WERI-Rb-1 (cell line): Measurements from ENCODE around the gene LNX1.

Source experiments
- DNase-seq: peaks from one replicate; pipeline ENCODE4 v3.0.0-alpha.2; 2020
- H3K27ac ChIP-seq: fragments of 250-450 bp; sonication (Bioruptor Pico); 2 replicates; pipeline ENCODE4 v1.5.1; 2020; ENCODE audit warnings: mild to moderate bottlenecking, moderate library complexity
- H3K27me3 ChIP-seq: fragments of 250-450 bp; sonication (Bioruptor Pico); 2 replicates; pipeline ENCODE4 v1.5.1; 2021; ENCODE audit warnings: mild to moderate bottlenecking, low read depth, moderate library complexity; ENCODE audit not compliant: insufficient read depth, severe bottlenecking
- H3K36me3 ChIP-seq: fragments of 250-450 bp; sonication (Bioruptor Pico); 2 replicates; pipeline ENCODE4 v1.5.1; 2020; ENCODE audit warnings: mild to moderate bottlenecking, moderate library complexity
- H3K4me3 ChIP-seq: 2 replicates; pipeline ENCODE4 v1.5.1; 2011; ENCODE audit warnings: low read depth, mild to moderate bottlenecking, control low read depth, low read length
- H3K9me3 ChIP-seq: fragments of 250-450 bp; sonication (Bioruptor Pico); 2 replicates; pipeline ENCODE4 v1.5.1; 2021; ENCODE audit warnings: mild to moderate bottlenecking, moderate library complexity; ENCODE audit not compliant: severe bottlenecking
- CTCF ChIP-seq: IDR thresholded peaks from 2 replicates; pipeline ENCODE4 v1.5.1; 2011; ENCODE audit warnings: low read depth, mild to moderate bottlenecking, control low read depth, inconsistent platforms, low read length

The LNX1 gene

GRCh38 chr4:53532521-53532920, 58.8 kb downstream of the LNX1 start:
- no peak for TF ChIP-seq CTCF
- Histone ChIP-seq H3K27ac (no peak overlapping the region), H3K4me3 (no peak overlapping the region), H3K36me3 (no peaks in the 10 kb centered on the region), H3K9me3 (no peaks in the 10 kb centered on the region), H3K27me3 (peaks cover 45% of the 10 kb centered on the region)
- DNase-seq, result no peak

GRCh38 chr4:53531585-53532224, 59.6 kb downstream of the LNX1 start:
- Histone ChIP-seq H3K27me3 (peaks cover 43% of the 10 kb centered on the region), H3K4me3 (no peak overlapping the region), H3K27ac (no peak overlapping the region), H3K9me3 (no peaks in the 10 kb centered on the region), H3K36me3 (no peaks in the 10 kb centered on the region)
- no peak for TF ChIP-seq CTCF
- no peak for DNase-seq

- Histone ChIP-seq H3K36me3 (no peaks in the 10 kb centered on the region), H3K27me3 (peaks cover 44% of the 10 kb centered on the region), H3K4me3 (no peak overlapping the region), H3K9me3 (no peaks in the 10 kb centered on the region), H3K27ac (no peak overlapping the region)
- DNase-seq, result no peak
- TF ChIP-seq CTCF, result no peak
Measured at GRCh38 chr4:53529025-53529424, 62.3 kb downstream of the LNX1 start.

GRCh38 chr4:53527930-53528329, 63.4 kb downstream of the LNX1 start:
- DNase-seq, result no peak
- no peak overlapping the region for H3K27ac ChIP-seq
- no peak overlapping the region for H3K4me3 ChIP-seq
- TF ChIP-seq CTCF, result no peak
- H3K9me3 ChIP-seq, result no peaks in the 10 kb centered on the region
- H3K27me3 ChIP-seq, result peaks cover 44% of the 10 kb centered on the region
- no peaks in the 10 kb centered on the region for H3K36me3 ChIP-seq

- no peak for TF ChIP-seq CTCF
- Histone ChIP-seq H3K27ac (no peak overlapping the region), H3K36me3 (no peaks in the 10 kb centered on the region), H3K27me3 (peaks cover 43% of the 10 kb centered on the region), H3K4me3 (no peak overlapping the region), H3K9me3 (no peaks in the 10 kb centered on the region)
- no peak for DNase-seq
Measured at GRCh38 chr4:53527326-53527725, 64.0 kb downstream of the LNX1 start.

- Histone ChIP-seq H3K36me3 (no peaks in the 10 kb centered on the region), H3K9me3 (no peaks in the 10 kb centered on the region), H3K27me3 (peaks cover 37% of the 10 kb centered on the region), H3K27ac (no peak overlapping the region), H3K4me3 (no peak overlapping the region)
- no peak for TF ChIP-seq CTCF
- DNase-seq, result no peak
Measured at GRCh38 chr4:53522334-53522733, 69.0 kb downstream of the LNX1 start.
